Measurements from ENCODE around the gene ANKRD9.

ANKRD9 gene

GRCh38 chr14:102474934-102475333 is 34.6 kb downstream of the ANKRD9 start:
- no peak for DNase-seq (ENCODE audit: low spot score)

- DNase-seq (ENCODE audit: low spot score), result no peak
Observed at GRCh38 chr14:102473559-102473958, 36.0 kb downstream of the ANKRD9 start.

GRCh38 chr14:102472791-102473150 is 36.8 kb downstream of the ANKRD9 start:
- DNase-seq (ENCODE audit: low spot score), result no peak

- no peak for DNase-seq (ENCODE audit: low spot score)
Observed at GRCh38 chr14:102471921-102472790, 37.4 kb downstream of the ANKRD9 start.

- DNase-seq (ENCODE audit: low spot score), result no peak
Observed at GRCh38 chr14:102469261-102469660, 40.3 kb downstream of the ANKRD9 start.

GRCh38 chr14:102464846-102465341 is 44.7 kb downstream of the ANKRD9 start:
- no peak for DNase-seq (ENCODE audit: low spot score)

GRCh38 chr14:102464006-102464405 is 45.6 kb downstream of the ANKRD9 start:
- DNase-seq (ENCODE audit: low spot score), result no peak

GRCh38 chr14:102462391-102462790 is 47.2 kb downstream of the ANKRD9 start:
- DNase-seq (ENCODE audit: low spot score), result no peak

- no peak for DNase-seq (ENCODE audit: low spot score)
Observed at GRCh38 chr14:102461490-102462338, 47.9 kb downstream of the ANKRD9 start.

GRCh38 chr14:102457509-102457908 is 52.1 kb downstream of the ANKRD9 start:
- DNase-seq (ENCODE audit: low spot score), result no peak

- no peak for DNase-seq (ENCODE audit: low spot score)
Observed at GRCh38 chr14:102454711-102455110, 54.9 kb downstream of the ANKRD9 start.

GRCh38 chr14:102452302-102452701 is 57.3 kb downstream of the ANKRD9 start:
- DNase-seq (ENCODE audit: low spot score), result no peak
